IPS DF 6.9 (cell line): Measurements from ENCODE around the gene LHFPL3.

ENCODE experiments used
- DNase-seq: peaks from one replicate; pipeline ENCODE4 v3.0.0-alpha.2; 2013; ENCODE audit warnings: low read depth, low spot score
- H3K27ac ChIP-seq: one replicate; pipeline ENCODE4 v1.5.1; 2013; ENCODE audit warnings: low read length, control low read depth
- H3K27me3 ChIP-seq: 2 replicates; pipeline ENCODE4 v1.6.1; 2013; ENCODE audit warnings: mild to moderate bottlenecking, low read length; ENCODE audit not compliant: control insufficient read depth, insufficient read depth
- H3K36me3 ChIP-seq: 2 replicates; pipeline ENCODE4 v1.6.1; 2013; ENCODE audit warnings: low read length; ENCODE audit not compliant: control insufficient read depth, insufficient read depth
- H3K4me1 ChIP-seq: 2 replicates; pipeline ENCODE4 v1.6.1; 2013; ENCODE audit warnings: low read length; ENCODE audit not compliant: control insufficient read depth, insufficient read depth
- H3K4me3 ChIP-seq: 2 replicates; pipeline ENCODE4 v1.5.1; 2013; ENCODE audit warnings: mild to moderate bottlenecking, low read length
- H3K9me3 ChIP-seq: 2 replicates; pipeline ENCODE4 v1.6.1; 2013; ENCODE audit warnings: low read length, inconsistent platforms; ENCODE audit not compliant: control insufficient read depth, insufficient read depth
- WGBS: extraction: QIAGEN DNeasy Blood & Tissue Kit; methylation state at CpG from one replicate; pipeline ENCODE4 v1.1.7; 2013; ENCODE audit warnings: mixed read lengths, missing lambda C conversion rate; ENCODE audit not compliant: insufficient read length, insufficient coverage; 5-methylcytosine and 5-hydroxymethylcytosine counted together

LHFPL3 gene

DNA sequence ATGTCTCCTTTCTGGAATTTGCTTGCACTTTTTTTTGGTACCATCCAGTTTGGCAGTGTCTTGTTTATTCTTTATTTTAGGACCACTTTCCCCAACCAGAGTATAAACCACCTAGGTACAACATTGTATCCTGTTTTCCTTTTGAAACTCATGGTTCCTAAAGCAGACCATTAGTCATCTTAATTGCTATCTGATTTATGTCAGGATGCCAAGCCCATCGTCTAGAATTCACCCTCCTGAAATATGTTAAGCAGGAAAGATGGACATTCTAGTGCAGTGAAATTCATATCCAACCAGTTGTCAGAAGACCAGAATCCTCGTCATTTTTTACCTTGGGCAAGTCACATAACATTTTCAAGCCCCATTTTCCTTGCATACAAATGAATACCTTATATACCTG lies 462.0 kb downstream of the LHFPL3 start:
- Histone ChIP-seq H3K4me1 (no peaks in the 10 kb centered on the region), H3K27ac (no peak overlapping the region)
- no CpG with 5 or more reads among the region's 2 CpGs for whole genome bisulfite sequencing

DNA sequence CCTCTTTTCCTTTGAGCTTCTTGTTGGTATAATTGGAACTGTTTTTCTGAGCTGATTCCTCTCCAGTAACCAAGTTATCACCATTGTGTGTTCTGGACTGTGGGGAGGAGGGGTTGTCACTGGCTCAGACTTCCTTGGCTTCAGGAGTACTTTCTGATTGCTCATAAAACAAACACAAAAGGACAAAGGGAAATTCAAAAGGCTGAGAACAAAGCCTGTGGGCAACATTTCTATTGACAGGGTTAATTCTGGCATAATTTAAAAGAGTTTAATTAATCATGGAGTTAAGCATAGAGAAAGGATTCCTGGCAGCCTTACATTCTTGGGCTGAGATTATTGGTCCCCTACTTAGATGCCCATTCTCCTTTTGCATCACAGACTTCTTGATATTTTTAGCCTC lies 462.7 kb downstream of the LHFPL3 start:
- no peaks in the 10 kb centered on the region for H3K27me3 ChIP-seq
- no peak for DNase-seq
- no peak overlapping the region for H3K27ac ChIP-seq
- no peaks in the 10 kb centered on the region for H3K4me1 ChIP-seq
- H3K36me3 ChIP-seq, result no peaks in the 10 kb centered on the region
- no peaks in the 10 kb centered on the region for H3K9me3 ChIP-seq
- no peak overlapping the region for H3K4me3 ChIP-seq

More for the DNA sequence above, 462.0 kb downstream of the LHFPL3 start:
- no peaks in the 10 kb centered on the region for H3K36me3 ChIP-seq
- no peak overlapping the region for H3K4me3 ChIP-seq
- H3K27me3 ChIP-seq, result no peaks in the 10 kb centered on the region
- H3K9me3 ChIP-seq, result no peaks in the 10 kb centered on the region
- no peak for DNase-seq

DNA sequence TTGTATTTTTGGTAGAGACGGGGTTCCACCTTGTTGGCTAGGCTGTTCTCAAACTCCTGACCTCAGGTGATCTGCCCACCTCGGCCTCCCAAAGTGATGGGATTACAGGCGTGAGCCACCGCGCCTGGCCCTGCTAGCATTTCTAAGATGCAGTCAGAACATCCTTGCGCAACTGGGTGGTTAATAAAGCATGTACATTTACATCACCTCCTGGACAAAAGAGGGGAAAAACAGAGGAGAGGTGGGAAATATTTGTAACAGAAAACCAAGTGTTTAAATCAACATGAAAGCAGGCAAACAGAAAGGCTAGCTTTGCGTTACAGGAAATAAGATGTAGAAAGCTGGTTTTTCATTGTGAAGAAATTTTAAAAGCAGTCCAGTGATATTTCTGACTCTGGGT lies 464.7 kb downstream of the LHFPL3 start:
- no CpG with 5 or more reads among the region's 7 CpGs for WGBS
- Histone ChIP-seq H3K27me3 (no peaks in the 10 kb centered on the region), H3K9me3 (no peaks in the 10 kb centered on the region), H3K36me3 (no peaks in the 10 kb centered on the region), H3K27ac (no peak overlapping the region), H3K4me1 (0 out of 2 replicates have a peak, but pooled peaks cover 1% of the 10 kb centered on the region), H3K4me3 (no peak overlapping the region)
- no peak for DNase-seq

DNA sequence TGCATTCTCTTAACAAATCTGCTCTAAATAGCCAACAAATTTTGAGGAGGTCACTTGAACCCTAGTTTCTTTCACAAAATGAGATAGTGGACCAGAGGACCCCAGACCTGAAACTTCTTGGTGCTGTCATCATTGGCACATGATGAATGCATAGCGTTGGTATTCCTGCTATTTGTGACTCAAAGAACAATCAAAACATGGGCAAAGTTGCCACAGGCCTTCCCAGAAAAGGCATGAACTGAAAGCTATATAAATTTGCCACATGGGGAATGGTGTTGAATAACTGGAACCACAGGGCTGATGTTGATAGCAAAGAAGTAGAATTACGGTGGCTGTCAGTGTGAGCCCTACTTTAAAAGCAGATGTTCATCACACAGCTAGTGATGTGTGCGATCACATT lies 465.8 kb downstream of the LHFPL3 start:
- no peaks in the 10 kb centered on the region for H3K9me3 ChIP-seq
- no peak overlapping the region for H3K27ac ChIP-seq
- H3K4me1 ChIP-seq, result 0 out of 2 replicates have a peak, but pooled peaks cover 1% of the 10 kb centered on the region
- H3K27me3 ChIP-seq, result no peaks in the 10 kb centered on the region
- H3K4me3 ChIP-seq, result no peak overlapping the region
- H3K36me3 ChIP-seq, result no peaks in the 10 kb centered on the region
- no CpG with 5 or more reads among the region's 3 CpGs for WGBS
- no peak for DNase-seq

DNA sequence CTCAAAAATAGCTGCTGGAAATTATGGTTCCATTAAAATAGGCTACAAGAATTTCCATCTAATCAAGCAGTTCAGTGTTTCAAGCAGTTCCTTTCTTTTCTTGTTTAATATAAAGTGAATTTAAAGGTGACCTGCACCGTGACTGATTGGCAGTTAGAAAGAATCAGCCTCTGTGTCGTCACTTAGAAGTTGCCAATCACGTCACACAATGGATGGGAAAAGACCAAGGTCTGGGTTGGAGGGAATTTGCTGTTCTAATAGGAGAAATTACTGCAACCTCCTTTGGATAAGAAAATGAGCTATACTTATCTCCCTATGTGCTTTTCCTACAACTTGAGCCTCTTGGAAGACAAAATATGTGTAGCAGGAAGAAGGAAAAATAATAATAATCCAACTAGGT lies 466.2 kb downstream of the LHFPL3 start:
- H3K27ac ChIP-seq, result no peak overlapping the region
- H3K9me3 ChIP-seq, result no peaks in the 10 kb centered on the region
- H3K36me3 ChIP-seq, result no peaks in the 10 kb centered on the region
- no peak for DNase-seq
- H3K27me3 ChIP-seq, result no peaks in the 10 kb centered on the region
- H3K4me1 ChIP-seq, result 0 out of 2 replicates have a peak, but pooled peaks cover 1% of the 10 kb centered on the region
- WGBS, result no CpG with 5 or more reads among the region's 3 CpGs
- no peak overlapping the region for H3K4me3 ChIP-seq

DNA sequence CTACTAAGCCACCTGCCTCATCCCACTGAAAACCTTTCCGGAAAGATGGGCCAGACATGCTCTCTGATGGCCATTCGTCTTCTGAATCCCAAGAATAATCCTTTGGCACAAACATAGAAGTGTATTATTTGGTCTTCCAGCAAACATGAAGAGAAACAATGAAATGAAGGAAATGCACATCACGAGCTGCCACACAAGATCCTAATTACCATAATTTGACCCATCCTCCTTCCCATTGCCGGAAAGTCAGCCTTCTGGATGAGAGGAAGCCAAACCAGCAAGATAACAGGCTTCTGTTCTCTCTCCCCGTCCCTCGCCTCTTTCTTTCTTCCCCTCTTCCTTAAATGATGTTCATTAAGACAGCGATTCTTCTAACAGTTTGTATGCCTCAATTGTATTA lies 466.7 kb downstream of the LHFPL3 start:
- DNase-seq, result no peak
- Histone ChIP-seq H3K27me3 (no peaks in the 10 kb centered on the region), H3K4me1 (0 out of 2 replicates have a peak, but pooled peaks cover 1% of the 10 kb centered on the region), H3K27ac (no peak overlapping the region), H3K9me3 (no peaks in the 10 kb centered on the region), H3K4me3 (no peak overlapping the region), H3K36me3 (no peaks in the 10 kb centered on the region)
- WGBS, result no CpG with 5 or more reads among the region's 7 CpGs

DNA sequence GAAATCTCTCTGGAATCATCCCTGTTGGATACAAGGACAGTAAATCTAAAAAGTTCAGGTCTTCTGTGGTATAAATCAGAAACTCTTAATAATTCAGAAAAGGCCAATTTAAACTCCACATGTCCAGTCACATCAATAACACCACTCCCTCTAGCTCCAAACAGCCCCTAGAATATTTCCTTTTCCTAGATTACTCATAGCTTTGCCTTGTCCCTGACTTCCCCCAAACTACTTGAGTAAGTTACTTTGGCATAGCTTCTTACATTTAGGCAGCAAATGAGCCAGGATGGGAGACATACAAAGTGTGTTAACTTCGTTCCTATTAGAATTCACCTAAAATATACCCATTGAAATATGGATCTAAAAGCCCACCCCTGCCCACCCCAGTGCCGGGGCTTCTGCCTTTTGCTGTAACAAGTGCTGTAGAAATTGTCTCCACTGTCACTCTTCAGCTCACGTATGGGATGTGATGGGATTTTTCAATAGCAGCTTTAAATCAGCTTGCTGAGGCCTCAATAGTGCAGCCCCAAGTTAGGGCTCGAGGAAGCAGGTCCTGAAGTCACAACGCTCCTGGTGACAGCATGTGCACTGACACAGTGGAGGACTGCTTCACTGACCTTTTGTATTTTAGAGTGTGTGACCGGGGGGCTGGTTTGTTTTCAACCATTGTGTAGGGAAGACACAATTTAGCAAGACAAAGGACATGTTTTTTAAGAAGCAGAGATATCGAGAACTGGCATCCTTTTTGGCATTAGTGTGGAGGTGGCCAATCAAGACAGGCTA lies 467.4 kb downstream of the LHFPL3 start:
- no peaks in the 10 kb centered on the region for H3K27me3 ChIP-seq
- 0 out of 2 replicates have a peak, but pooled peaks cover 1% of the 10 kb centered on the region for H3K4me1 ChIP-seq
- H3K4me3 ChIP-seq, result no peak overlapping the region
- H3K27ac ChIP-seq, result no peak overlapping the region
- WGBS, result no CpG with 5 or more reads among the region's 7 CpGs
- no peaks in the 10 kb centered on the region for H3K9me3 ChIP-seq
- H3K36me3 ChIP-seq, result no peaks in the 10 kb centered on the region
- no peak for DNase-seq

DNA sequence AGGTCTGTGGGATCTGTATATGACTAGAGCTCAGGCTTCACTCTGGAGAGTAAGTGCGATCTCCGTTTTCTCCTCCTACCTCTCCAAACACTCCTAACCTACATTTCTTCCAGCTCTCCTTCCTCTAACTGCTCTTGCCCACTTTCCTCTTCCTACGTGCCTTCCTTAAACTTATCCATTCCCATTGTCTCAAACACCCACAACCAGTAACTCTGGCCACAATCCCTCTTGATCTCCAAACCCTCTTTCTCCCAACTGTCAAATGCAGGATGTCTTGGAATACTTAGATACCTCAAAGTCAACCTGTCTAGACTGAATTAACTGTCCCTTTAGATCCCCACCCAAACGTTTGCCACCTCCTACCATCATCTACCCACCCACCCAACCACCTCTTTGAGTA lies 471.9 kb downstream of the LHFPL3 start:
- WGBS, result 100% methylated on average over 1 of the region's 4 CpGs
- Histone ChIP-seq H3K27me3 (no peaks in the 10 kb centered on the region), H3K27ac (no peak overlapping the region)

DNA sequence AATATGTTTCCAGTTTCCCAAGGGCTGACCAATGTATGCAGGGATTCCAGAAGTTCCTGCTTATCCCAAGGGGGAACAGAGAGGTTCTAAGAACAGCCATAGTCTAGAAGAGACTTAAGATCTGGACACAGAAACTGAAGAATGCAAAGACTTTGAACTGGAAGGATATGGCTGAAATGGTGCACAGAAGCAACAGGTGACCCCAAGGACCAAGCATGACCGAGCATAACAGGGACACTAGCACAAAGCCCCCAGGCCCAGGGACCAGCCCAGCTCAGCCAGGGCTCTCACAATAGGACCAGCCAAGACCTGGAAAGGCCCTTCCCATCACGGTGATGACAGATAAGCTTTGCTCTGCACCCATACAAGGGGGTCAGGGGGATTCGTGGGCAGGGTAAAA lies 472.6 kb downstream of the LHFPL3 start:
- H3K4me1 ChIP-seq, result 0 out of 2 replicates have a peak, but pooled peaks cover 1% of the 10 kb centered on the region
- no peaks in the 10 kb centered on the region for H3K9me3 ChIP-seq
- H3K36me3 ChIP-seq, result no peaks in the 10 kb centered on the region
- H3K27me3 ChIP-seq, result no peaks in the 10 kb centered on the region
- WGBS, result no CpG with 5 or more reads among the region's 3 CpGs
- no peak overlapping the region for H3K4me3 ChIP-seq
- no peak for DNase-seq
- no peak overlapping the region for H3K27ac ChIP-seq

More for the DNA sequence above, 471.9 kb downstream of the LHFPL3 start:
- Histone ChIP-seq H3K9me3 (no peaks in the 10 kb centered on the region), H3K4me3 (no peak overlapping the region), H3K36me3 (no peaks in the 10 kb centered on the region), H3K4me1 (0 out of 2 replicates have a peak, but pooled peaks cover 1% of the 10 kb centered on the region)
- no peak for DNase-seq

DNA sequence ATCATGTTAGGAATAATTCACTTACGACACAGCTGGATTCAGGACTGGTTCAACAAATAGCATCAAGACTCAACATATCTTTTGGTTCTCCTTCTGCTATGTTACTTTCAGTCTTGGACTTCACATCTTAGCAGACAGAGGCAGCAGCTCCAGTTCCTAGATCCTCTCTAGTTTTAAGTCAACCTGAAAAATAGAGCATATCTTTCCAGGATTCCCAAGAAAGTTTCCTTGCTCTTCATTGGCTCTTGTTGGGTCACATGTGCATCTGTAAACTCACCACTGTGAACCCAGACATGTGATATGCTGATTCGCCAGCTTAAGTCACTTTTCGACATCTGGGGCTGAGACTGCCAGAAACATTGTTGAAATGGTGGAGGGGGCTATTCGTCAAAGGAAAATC lies 475.5 kb downstream of the LHFPL3 start:
- no CpG with 5 or more reads among the region's 4 CpGs for WGBS
- H3K36me3 ChIP-seq, result no peaks in the 10 kb centered on the region

DNA sequence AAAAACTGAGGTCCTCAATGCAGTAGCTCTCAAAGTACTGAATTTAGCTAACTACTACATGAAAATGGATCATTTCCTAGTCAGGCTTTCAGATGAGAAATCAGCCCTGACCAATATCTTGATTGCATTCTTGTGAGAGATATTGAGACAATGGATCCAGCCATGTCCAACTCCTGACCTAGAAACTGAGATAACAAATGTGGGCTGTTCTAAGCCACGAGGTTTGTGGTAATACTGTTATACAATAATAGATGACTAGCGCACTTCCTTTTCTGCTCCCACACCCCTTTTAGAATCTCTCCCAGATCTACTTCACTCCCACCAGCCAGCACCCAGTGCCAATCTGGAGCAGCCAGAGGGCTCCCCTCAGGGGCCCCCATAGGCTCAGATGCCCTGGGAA lies 476.3 kb downstream of the LHFPL3 start:
- no peaks in the 10 kb centered on the region for H3K36me3 ChIP-seq
- WGBS, result no CpG with 5 or more reads among the region's 2 CpGs
- H3K27ac ChIP-seq, result no peak overlapping the region
- H3K27me3 ChIP-seq, result no peaks in the 10 kb centered on the region
- H3K4me1 ChIP-seq, result no peaks in the 10 kb centered on the region
- H3K9me3 ChIP-seq, result no peaks in the 10 kb centered on the region
- no peak overlapping the region for H3K4me3 ChIP-seq
- no peak for DNase-seq

More for the DNA sequence above, 475.5 kb downstream of the LHFPL3 start:
- H3K4me1 ChIP-seq, result no peaks in the 10 kb centered on the region
- DNase-seq, result no peak
- H3K27ac ChIP-seq, result no peak overlapping the region
- H3K9me3 ChIP-seq, result no peaks in the 10 kb centered on the region
- H3K4me3 ChIP-seq, result no peak overlapping the region
- H3K27me3 ChIP-seq, result no peaks in the 10 kb centered on the region
